Stimulated activated CD8-positive, alpha-beta memory T cell treated with anti-CD3 and anti-CD28 coated beads, Interleukin-15, amount 100 ng/mL, for 24 hours (primary cell): ENCODE data around the gene ITIH6.

ENCODE experiments used
- DNase-seq: peaks from one replicate; pipeline ENCODE4 v3.0.0-alpha.2; 2020; ENCODE audit warnings: low read depth

ITIH6 gene

GRCh38 chrX:54715621-54716020 is 82.4 kb downstream of the ITIH6 start:
- DNase-seq: no peak

GRCh38 chrX:54714424-54714823 is 83.6 kb downstream of the ITIH6 start:
- no peak for DNase-seq

GRCh38 chrX:54711735-54712134 is 86.3 kb downstream of the ITIH6 start:
- no peak for DNase-seq

GRCh38 chrX:54710920-54711319 is 87.1 kb downstream of the ITIH6 start:
- no peak for DNase-seq

- DNase-seq: no peak
Measured at GRCh38 chrX:54708404-54708803, 89.7 kb downstream of the ITIH6 start.
